Nephron (organoid): ENCODE measurements around the gene PPM1L.

Experiments used
- H3K27ac Mint-ChIP-seq, 3 experiments: 2 replicates each; pipeline ENCODE4 v1.8.0; 2020; ENCODE audit warnings: mixed read lengths in 3 of 3, mild to moderate bottlenecking in 2 of 3, moderate library complexity in 1 of 3
- H3K27me3 Mint-ChIP-seq: 2 replicates; pipeline ENCODE4 v1.8.0; 2021; ENCODE audit warnings: low read depth, mild to moderate bottlenecking, moderate library complexity, mixed read lengths
- H3K36me3 Mint-ChIP-seq: 2 replicates; pipeline ENCODE4 v1.8.0; 2020; ENCODE audit warnings: low read depth, mixed read lengths
- H3K4me1 Mint-ChIP-seq: 2 replicates; pipeline ENCODE4 v1.8.0; 2020; ENCODE audit warnings: mixed read lengths
- H3K4me3 Mint-ChIP-seq, 3 experiments: 2 replicates each; pipeline ENCODE4 v1.8.0; 2020; ENCODE audit warnings: mild to moderate bottlenecking in 3 of 3, mixed read lengths in 3 of 3, moderate library complexity in 2 of 3
- H3K9me3 Mint-ChIP-seq: 2 replicates; pipeline ENCODE4 v1.8.0; 2020; ENCODE audit warnings: mixed read lengths
- CTCF ChIP-seq, 3 experiments: fragments of 200-600 bp; sonication (generic); IDR thresholded peaks; one replicate each; pipeline ENCODE4 v1.5.0; 2021; ENCODE audit warnings: antibody characterized with exemption in 3 of 3; ENCODE audit not compliant: unreplicated experiment in 3 of 3

The PPM1L gene

DNA sequence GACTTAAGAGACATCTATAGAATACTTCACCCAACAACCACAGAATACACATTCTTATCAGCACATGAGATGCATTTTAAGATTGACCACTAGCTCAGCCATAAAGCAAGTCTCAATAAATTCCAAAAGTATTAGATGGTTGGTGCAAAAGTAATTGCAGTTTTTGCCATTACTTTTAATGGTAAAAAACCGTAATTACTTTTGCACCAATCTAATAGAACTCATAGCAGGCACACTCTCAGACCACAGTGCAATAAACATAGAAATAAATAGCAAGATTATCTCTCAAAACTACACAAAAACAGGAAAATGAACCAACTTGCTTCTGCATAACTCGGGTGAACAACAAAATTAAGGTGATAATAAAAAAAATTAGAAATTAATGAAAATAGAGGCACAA is 33.7 kb upstream of the PPM1L start:
- H3K9me3 Mint-ChIP-seq: peaks cover 19% of the 10 kb centered on the region
- H3K4me3 Mint-ChIP-seq: no peak overlapping the region
- TF ChIP-seq CTCF (IDR thresholded peaks at IDR 0.05; ENCODE audit: unreplicated experiment in 3 of 3): no peak
- no peaks in the 10 kb centered on the region for H3K27me3 Mint-ChIP-seq
- H3K27ac Mint-ChIP-seq: no peak overlapping the region
- H3K4me1 Mint-ChIP-seq: no peaks in the 10 kb centered on the region
- no peaks in the 10 kb centered on the region for H3K36me3 Mint-ChIP-seq

GRCh38 chr3:160725338-160725737 is 30.7 kb upstream of the PPM1L start:
- no peaks in the 10 kb centered on the region for H3K36me3 Mint-ChIP-seq
- no peaks in the 10 kb centered on the region for H3K4me1 Mint-ChIP-seq
- no peak overlapping the region for H3K4me3 Mint-ChIP-seq
- no peak for TF ChIP-seq CTCF (IDR thresholded peaks at IDR 0.05; ENCODE audit: unreplicated experiment in 3 of 3)
- no peak overlapping the region for H3K27ac Mint-ChIP-seq
- H3K9me3 Mint-ChIP-seq: peaks cover 19% of the 10 kb centered on the region
- H3K27me3 Mint-ChIP-seq: no peaks in the 10 kb centered on the region

- Mint-ChIP-seq H3K4me1 (no peaks in the 10 kb centered on the region), H3K27ac (no peak overlapping the region), H3K27me3 (no peaks in the 10 kb centered on the region), H3K9me3 (no peaks in the 10 kb centered on the region), H3K36me3 (no peaks in the 10 kb centered on the region), H3K4me3 (no peak overlapping the region)
- TF ChIP-seq CTCF (IDR thresholded peaks at IDR 0.05; ENCODE audit: unreplicated experiment in 3 of 3): no peak
Observed at GRCh38 chr3:160735826-160736225, 20.2 kb upstream of the PPM1L start.

- Mint-ChIP-seq H3K27ac (no peak overlapping the region), H3K4me3 (no peak overlapping the region), H3K36me3 (no peaks in the 10 kb centered on the region), H3K27me3 (no peaks in the 10 kb centered on the region), H3K4me1 (no peaks in the 10 kb centered on the region), H3K9me3 (no peaks in the 10 kb centered on the region)
- TF ChIP-seq CTCF (IDR thresholded peaks at IDR 0.05; ENCODE audit: unreplicated experiment in 3 of 3): no peak
Observed at GRCh38 chr3:160738048-160738447, 18.0 kb upstream of the PPM1L start.

DNA sequence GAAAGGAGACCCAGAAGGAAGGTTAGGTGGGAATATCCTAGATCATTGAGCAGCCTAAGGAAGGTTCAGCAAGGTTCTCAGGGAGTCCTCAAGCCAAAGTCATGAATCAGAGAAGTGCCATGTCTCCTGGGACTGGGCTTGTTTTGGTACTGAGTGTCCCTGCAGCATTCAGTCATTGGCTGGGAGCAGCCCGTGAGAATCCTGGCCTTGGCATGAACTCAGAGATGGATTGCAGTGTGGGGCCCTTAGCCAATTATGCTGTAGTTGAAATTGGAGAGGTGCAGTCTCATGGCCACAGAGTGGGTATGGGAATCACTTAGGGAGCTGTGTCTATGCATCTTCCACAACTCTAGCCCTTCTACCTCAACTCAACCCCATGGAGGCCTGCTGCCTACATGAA is 17.0 kb upstream of the PPM1L start:
- no peak for TF ChIP-seq CTCF (IDR thresholded peaks at IDR 0.05; ENCODE audit: unreplicated experiment in 3 of 3)
- no peaks in the 10 kb centered on the region for H3K9me3 Mint-ChIP-seq
- no peaks in the 10 kb centered on the region for H3K4me1 Mint-ChIP-seq
- H3K36me3 Mint-ChIP-seq: no peaks in the 10 kb centered on the region
- H3K27me3 Mint-ChIP-seq: no peaks in the 10 kb centered on the region
- H3K27ac Mint-ChIP-seq: no peak overlapping the region
- H3K4me3 Mint-ChIP-seq: no peak overlapping the region

- no peaks in the 10 kb centered on the region for H3K36me3 Mint-ChIP-seq
- H3K9me3 Mint-ChIP-seq: no peaks in the 10 kb centered on the region
- H3K27ac Mint-ChIP-seq: no peak overlapping the region
- no peaks in the 10 kb centered on the region for H3K27me3 Mint-ChIP-seq
- no peak overlapping the region for H3K4me3 Mint-ChIP-seq
- TF ChIP-seq CTCF (IDR thresholded peaks at IDR 0.05; ENCODE audit: unreplicated experiment in 3 of 3): no peak
- peaks cover 8% of the 10 kb centered on the region for H3K4me1 Mint-ChIP-seq
Observed at GRCh38 chr3:160746976-160747375, 9.1 kb upstream of the PPM1L start.
